Head of caudate nucleus (tissue), 42 donors: ENCODE results near the gene HOXA4.

Experiments used
- DNase-seq, 42 donors: peaks; one replicate each; pipeline versions ENCODE4 v3.0.0 to v3.0.0-alpha.2; 2020 to 2021; ENCODE audit warnings: mixed read lengths in 7 of 42
- intact Hi-C: fragments of 100-400 bp; cut with DNase I; formaldehyde crosslinking; loops from one replicate; pipeline ENCODE4 v1.15.0; 2022

The HOXA4 gene

GRCh38 chr7:27093184-27093895, 37.2 kb downstream of the HOXA4 start:
- DNase-seq = no peak
- intact Hi-C loops = no loop called here

- intact Hi-C loops = no loop called here
- DNase-seq = no peak
These were observed 37.8 kb downstream of the HOXA4 start for GRCh38 chr7:27092819-27093110.

GRCh38 chr7:27091941-27092818, 38.4 kb downstream of the HOXA4 start:
- intact Hi-C loops = no loop called here
- no peak for DNase-seq

GRCh38 chr7:27091105-27091504, 39.5 kb downstream of the HOXA4 start:
- no peak for DNase-seq
- intact Hi-C loops = no loop called here

- no peak for DNase-seq
- intact Hi-C loops = no loop called here
These were observed 42.3 kb downstream of the HOXA4 start for GRCh38 chr7:27088002-27088922.

- DNase-seq = no peak
- intact Hi-C loops = no loop called here
These were observed 46.9 kb downstream of the HOXA4 start for GRCh38 chr7:27083646-27084045.

- intact Hi-C loops = no loop called here
- no peak for DNase-seq
These were observed 48.4 kb downstream of the HOXA4 start for GRCh38 chr7:27082171-27082570.

GRCh38 chr7:27080844-27081436, 49.6 kb downstream of the HOXA4 start:
- intact Hi-C loops = no loop called here

GRCh38 chr7:27079234-27079975, 51.2 kb downstream of the HOXA4 start:
- intact Hi-C loops = no loop called here
- DNase-seq = no peak

More at GRCh38 chr7:27080844-27081436, 49.6 kb downstream of the HOXA4 start:
- no peak for DNase-seq

GRCh38 chr7:27078616-27079233, 51.8 kb downstream of the HOXA4 start:
- no peak for DNase-seq
- intact Hi-C loops = no loop called here
